ENCODE measurements around the gene PRELID2.

The PRELID2 gene

GRCh38 chr5:145792840-145793239, 42.3 kb downstream of the PRELID2 start:
- no peak for DNase-seq

- DNase-seq: no peak
Measured at GRCh38 chr5:145791866-145792265, 43.3 kb downstream of the PRELID2 start.

- peak; percentile 8 for DNase-seq
Measured at GRCh38 chr5:145787996-145788395, 47.1 kb downstream of the PRELID2 start.

GRCh38 chr5:145787507-145787906, 47.6 kb downstream of the PRELID2 start:
- DNase-seq: no peak

- DNase-seq: no peak
Measured at GRCh38 chr5:145787001-145787400, 48.1 kb downstream of the PRELID2 start.

- no peak for DNase-seq
Measured at GRCh38 chr5:145780982-145781381, 54.2 kb downstream of the PRELID2 start.

- peak; percentile 5 for DNase-seq
Measured at GRCh38 chr5:145778144-145778900, 56.8 kb downstream of the PRELID2 start.

GRCh38 chr5:145777445-145778063, 57.6 kb downstream of the PRELID2 start:
- no peak for DNase-seq

GRCh38 chr5:145776886-145777285, 58.3 kb downstream of the PRELID2 start:
- peak; percentile 45 for DNase-seq

GRCh38 chr5:145775893-145776444, 59.2 kb downstream of the PRELID2 start:
- DNase-seq: peak; percentile 90

- peak; percentile 16 for DNase-seq
Measured at GRCh38 chr5:145775411-145775810, 59.7 kb downstream of the PRELID2 start.

- DNase-seq: no peak
Measured at GRCh38 chr5:145774442-145774841, 60.7 kb downstream of the PRELID2 start.

- no peak for DNase-seq
Measured at GRCh38 chr5:145772466-145772865, 62.7 kb downstream of the PRELID2 start.

- DNase-seq: no peak
Measured at GRCh38 chr5:145768863-145769262, 66.3 kb downstream of the PRELID2 start.

GRCh38 chr5:145764325-145764724, 70.8 kb downstream of the PRELID2 start:
- DNase-seq: no peak

- DNase-seq: no peak
Measured at GRCh38 chr5:145762833-145763232, 72.3 kb downstream of the PRELID2 start.

GRCh38 chr5:145761254-145761653, 73.9 kb downstream of the PRELID2 start:
- no peak for DNase-seq

- DNase-seq: no peak
Measured at GRCh38 chr5:145760660-145761059, 74.5 kb downstream of the PRELID2 start.

GRCh38 chr5:145752947-145753346, 82.2 kb downstream of the PRELID2 start:
- DNase-seq: peak; percentile 20

- DNase-seq: peak; percentile 34
Measured at GRCh38 chr5:145752534-145752933, 82.6 kb downstream of the PRELID2 start.

GRCh38 chr5:145750199-145750598, 84.9 kb downstream of the PRELID2 start:
- no peak for DNase-seq

GRCh38 chr5:145743396-145744061, 91.6 kb downstream of the PRELID2 start:
- DNase-seq: peak; percentile 8

GRCh38 chr5:145739843-145740242, 95.3 kb downstream of the PRELID2 start:
- no peak for DNase-seq

GRCh38 chr5:145738227-145738626, 96.9 kb downstream of the PRELID2 start:
- DNase-seq: no peak
